ENCODE data around the gene DBF4B.

Gene DBF4B

DNA sequence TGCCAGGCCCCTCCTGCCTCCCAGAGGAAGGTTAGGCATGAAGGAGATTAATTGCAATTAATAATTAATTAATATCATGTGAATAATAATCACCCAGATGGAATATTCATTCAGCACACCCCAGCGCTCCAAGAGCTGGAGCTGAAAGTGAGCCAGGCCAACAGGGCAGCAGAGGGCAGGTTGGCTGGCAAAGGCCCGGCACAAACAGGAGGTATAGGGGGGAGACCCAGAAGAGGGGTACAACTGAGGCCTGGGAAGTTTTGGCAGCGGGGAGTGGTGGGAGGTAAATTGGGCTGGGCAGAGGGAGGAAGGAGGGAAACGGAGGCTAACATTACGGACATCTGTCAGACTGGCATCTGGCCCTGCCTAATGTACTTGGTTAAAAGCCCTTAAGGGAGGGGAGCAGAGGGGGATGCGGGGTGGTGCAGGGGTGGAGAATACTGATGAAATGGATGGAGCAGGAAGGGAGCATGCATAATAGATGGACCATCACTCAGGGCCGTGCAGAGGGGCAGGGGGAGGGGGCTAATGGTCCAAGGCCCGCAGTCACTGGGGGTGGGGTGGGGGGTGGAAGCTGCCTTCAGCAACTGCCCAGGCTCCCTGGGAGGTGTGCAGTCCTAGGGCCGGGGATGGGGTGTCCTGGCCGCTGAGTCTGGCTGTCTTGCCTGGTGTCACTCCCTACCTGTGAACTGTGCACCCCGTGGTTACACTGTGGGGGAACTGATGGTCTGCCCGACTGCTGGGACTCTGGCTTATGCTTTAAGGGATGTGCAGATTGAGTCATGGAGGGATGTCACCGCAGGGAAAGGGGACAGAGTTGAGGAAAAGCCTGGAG lies 52.2 kb downstream of the DBF4B start:
- Mint-ChIP-seq H3K4me1 (peaks cover 3% of the 10 kb centered on the region), H3K27ac (no peak overlapping the region), H3K4me3 (peak overlapping the region; percentile 30), H3K36me3 (ENCODE audit: low read depth) (no peaks in the 10 kb centered on the region), H3K9me3 (no peaks in the 10 kb centered on the region), H3K27me3 (ENCODE audit: low read depth, poor library complexity) (peaks cover 56% of the 10 kb centered on the region)
- TF ChIP-seq, protein P1, sequence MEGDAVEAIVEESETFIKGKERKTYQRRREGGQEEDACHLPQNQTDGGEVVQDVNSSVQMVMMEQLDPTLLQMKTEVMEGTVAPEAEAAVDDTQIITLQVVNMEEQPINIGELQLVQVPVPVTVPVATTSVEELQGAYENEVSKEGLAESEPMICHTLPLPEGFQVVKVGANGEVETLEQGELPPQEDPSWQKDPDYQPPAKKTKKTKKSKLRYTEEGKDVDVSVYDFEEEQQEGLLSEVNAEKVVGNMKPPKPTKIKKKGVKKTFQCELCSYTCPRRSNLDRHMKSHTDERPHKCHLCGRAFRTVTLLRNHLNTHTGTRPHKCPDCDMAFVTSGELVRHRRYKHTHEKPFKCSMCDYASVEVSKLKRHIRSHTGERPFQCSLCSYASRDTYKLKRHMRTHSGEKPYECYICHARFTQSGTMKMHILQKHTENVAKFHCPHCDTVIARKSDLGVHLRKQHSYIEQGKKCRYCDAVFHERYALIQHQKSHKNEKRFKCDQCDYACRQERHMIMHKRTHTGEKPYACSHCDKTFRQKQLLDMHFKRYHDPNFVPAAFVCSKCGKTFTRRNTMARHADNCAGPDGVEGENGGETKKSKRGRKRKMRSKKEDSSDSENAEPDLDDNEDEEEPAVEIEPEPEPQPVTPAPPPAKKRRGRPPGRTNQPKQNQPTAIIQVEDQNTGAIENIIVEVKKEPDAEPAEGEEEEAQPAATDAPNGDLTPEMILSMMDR (IDR thresholded peaks at IDR 0.05) = no peak
- DNase-seq = no peak

DNA sequence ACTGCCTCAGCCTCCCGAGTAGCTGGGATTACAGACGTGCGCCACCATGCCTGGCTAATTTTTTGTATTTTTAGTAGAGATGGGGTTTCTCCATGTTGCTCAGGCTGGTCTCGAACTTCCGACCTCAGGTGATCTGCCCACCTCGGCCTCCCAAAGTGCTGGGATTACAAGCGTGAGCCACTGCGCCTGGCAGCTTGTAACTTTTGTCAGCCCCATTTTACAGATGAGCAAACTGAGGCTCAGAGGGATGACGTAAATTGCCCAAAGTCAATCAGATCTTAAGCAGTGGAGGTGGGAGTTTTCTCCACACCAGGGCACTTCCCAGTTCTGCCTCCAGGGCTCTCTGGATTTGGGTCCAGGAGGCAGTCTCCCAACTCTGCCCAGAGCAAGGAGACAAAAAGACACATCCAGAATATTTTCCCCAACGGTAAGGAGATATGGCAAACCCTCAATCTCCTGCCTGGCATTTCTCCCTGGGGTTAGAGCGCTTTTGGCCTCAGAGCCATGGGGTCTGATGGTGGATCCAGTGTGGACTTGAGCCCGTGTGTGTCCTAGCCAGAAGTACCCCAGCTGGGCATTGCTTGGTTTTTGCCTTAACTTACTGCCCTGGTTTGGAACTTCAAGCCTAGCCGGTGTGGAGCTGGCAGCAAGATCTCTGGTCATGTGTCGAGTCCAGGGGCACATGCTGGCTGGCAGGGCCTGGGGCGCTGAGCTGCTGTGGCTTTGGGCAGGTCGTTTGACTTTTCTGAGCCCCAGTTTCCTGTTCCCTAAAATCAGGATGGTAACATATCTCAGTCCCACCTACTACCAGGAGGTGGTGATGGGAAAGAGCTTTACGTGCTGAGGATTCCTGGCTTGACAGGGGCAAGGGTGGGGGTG lies 53.7 kb downstream of the DBF4B start:
- TF ChIP-seq, protein P1 (IDR thresholded peaks at IDR 0.05) = no peak
- Mint-ChIP-seq H3K4me3 (no peak overlapping the region), H3K9me3 (no peaks in the 10 kb centered on the region), H3K27ac (no peak overlapping the region), H3K27me3 (ENCODE audit: low read depth, poor library complexity) (peaks cover 46% of the 10 kb centered on the region), H3K4me1 (peaks cover 14% of the 10 kb centered on the region), H3K36me3 (ENCODE audit: low read depth) (no peaks in the 10 kb centered on the region)
- no peak for DNase-seq

DNA sequence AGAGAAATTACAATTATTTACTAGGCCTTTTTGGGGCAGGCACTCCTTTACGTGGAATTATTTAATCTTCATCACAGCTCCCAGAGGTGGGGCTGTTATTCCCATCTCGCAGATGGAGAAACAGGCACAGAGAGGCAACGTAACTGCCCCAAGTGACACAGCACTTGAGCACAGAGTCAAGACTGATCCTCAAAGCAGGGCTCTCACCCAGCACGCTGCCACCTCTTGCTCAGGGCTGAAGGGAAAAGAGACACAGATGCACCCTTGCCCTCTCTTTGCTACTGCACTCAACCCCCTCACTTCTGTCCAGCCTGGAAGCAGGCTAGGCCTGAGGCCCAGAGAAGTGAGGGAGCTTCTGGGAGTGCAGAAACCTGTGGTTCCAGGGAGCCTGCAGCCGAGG lies 54.7 kb downstream of the DBF4B start:
- no peak for DNase-seq
- TF ChIP-seq, protein P1 (IDR thresholded peaks at IDR 0.05) = no peak
- H3K36me3 Mint-ChIP-seq (ENCODE audit: low read depth) = no peaks in the 10 kb centered on the region
- H3K4me1 Mint-ChIP-seq = peaks cover 14% of the 10 kb centered on the region
- H3K27me3 Mint-ChIP-seq (ENCODE audit: low read depth, poor library complexity) = peaks cover 39% of the 10 kb centered on the region
- H3K9me3 Mint-ChIP-seq = no peaks in the 10 kb centered on the region
- no peak overlapping the region for H3K27ac Mint-ChIP-seq
- no peak overlapping the region for H3K4me3 Mint-ChIP-seq

DNA sequence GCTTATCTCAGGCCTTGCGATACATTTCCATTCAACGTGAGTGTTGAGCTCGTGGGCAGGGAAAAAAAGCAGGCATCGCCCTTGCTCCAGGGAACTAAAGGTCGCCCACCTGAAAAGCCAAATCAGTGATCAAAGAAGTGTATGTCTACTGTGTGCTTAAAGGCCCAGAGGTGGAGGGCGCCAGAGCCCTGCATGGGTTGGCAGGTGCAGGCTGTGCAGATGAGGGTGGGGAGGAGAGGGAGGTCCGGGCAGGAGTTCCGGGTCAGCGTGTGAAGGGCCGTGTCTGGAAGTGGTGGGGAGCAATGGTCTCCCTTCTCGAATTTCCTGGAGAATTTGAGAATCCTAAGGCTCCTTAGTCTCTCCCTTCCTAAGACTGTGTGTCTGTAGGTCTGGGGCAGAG lies 57.5 kb downstream of the DBF4B start:
- TF ChIP-seq, protein P1 (IDR thresholded peaks at IDR 0.05) = no peak
- peaks cover 27% of the 10 kb centered on the region for H3K27me3 Mint-ChIP-seq (ENCODE audit: low read depth, poor library complexity)
- DNase-seq = no peak
- peaks cover 18% of the 10 kb centered on the region for H3K4me1 Mint-ChIP-seq
- H3K36me3 Mint-ChIP-seq (ENCODE audit: low read depth) = no peaks in the 10 kb centered on the region
- H3K27ac Mint-ChIP-seq = no peak overlapping the region
- H3K9me3 Mint-ChIP-seq = no peaks in the 10 kb centered on the region
- H3K4me3 Mint-ChIP-seq = no peak overlapping the region

DNA sequence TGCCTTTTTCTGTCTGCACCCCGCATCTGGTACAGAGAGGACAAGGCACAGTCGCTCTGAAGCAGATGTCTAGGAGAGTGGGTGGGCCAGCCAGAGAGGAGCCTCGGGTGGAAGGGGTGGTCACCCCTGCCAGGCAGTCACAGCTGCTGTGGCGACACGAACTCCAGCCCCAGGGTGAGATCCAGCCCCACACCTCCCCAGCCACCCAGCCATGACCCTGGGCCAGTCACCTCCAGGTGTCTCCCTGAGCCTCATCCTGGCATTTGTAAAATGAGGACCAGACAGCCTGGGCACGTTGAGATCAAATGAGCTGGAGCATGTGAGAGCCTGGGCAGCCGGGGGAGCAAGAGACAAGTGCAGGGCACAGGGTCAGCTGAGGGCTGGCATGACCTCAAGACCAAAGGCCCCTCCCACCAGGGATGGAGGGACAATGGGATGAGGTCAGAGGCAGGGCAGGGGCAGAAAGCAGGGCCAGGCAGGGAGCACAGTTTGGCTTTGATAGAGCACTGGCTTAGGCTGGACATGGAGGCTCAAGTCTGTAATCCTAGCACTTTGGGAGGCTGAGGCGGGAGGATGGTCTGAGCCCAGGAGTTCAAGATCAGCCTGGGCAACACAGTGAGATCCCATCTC lies 58.1 kb downstream of the DBF4B start:
- H3K4me1 Mint-ChIP-seq = peaks cover 18% of the 10 kb centered on the region
- H3K9me3 Mint-ChIP-seq = no peaks in the 10 kb centered on the region
- H3K36me3 Mint-ChIP-seq (ENCODE audit: low read depth) = no peaks in the 10 kb centered on the region
- peaks cover 26% of the 10 kb centered on the region for H3K27me3 Mint-ChIP-seq (ENCODE audit: low read depth, poor library complexity)
- TF ChIP-seq, protein P1 (IDR thresholded peaks at IDR 0.05) = no peak
- H3K4me3 Mint-ChIP-seq = no peak overlapping the region
- DNase-seq = no peak
- H3K27ac Mint-ChIP-seq = no peak overlapping the region

Measured in nephron progenitor cell (in vitro differentiated cells).